Left hindlimb (tissue), 1 donor: ENCODE data around the gene NRG3.

Experiments
- DNase-seq: peaks from one replicate; pipeline ENCODE4 v3.0.0-alpha.2; 2018

The NRG3 gene

DNA sequence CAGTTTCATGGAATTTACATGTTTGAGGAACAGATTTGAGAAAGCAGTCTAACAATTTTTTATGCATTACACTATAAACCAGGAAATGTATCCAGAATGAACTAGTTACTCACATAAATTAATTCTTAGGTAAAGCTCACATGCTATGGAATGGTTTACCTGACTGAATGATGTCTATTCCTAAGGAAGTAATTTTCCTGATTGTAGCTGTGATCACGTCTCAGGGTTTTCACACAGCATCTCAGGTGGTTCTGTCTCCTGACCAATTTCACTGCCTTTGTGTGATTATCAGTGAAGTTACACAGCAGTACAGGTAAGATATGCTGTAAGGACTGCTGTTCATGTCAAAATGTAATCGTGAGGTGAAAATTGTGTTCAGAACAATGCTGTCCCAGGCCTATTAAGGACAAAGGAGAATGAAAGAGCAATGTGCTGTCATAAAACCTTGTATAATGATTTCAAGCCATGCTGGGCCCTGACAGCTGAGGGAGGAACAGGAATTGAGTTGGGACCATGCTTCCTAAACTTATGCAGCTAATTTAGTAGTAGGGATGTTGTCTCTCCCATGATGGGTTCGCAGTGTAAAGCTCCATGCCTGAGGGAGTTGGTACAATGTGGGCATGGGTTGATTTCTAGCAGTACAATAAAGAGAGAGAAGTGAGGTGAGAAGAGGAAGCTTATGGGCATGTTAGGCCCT lies 631.8 kb downstream of the NRG3 start:
- no peak for DNase-seq

DNA sequence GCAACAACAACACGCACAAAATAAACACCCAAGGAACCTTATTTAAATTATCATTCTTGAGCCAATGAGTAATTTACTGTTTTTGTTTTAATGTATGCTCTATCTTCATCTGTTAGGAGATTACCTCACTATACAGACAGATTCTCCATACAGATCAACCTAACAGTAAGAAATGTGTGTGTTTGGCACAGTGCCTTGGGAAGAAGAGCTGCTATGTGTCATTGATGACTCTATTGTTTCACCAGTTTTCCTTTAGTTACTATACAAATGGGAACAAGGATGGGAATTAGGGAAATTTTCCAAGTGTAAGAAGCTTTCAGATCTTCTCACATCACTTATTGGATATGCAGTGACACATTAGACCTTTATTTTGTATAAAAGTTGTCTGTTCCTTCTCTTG lies 640.3 kb downstream of the NRG3 start:
- no peak for DNase-seq

DNA sequence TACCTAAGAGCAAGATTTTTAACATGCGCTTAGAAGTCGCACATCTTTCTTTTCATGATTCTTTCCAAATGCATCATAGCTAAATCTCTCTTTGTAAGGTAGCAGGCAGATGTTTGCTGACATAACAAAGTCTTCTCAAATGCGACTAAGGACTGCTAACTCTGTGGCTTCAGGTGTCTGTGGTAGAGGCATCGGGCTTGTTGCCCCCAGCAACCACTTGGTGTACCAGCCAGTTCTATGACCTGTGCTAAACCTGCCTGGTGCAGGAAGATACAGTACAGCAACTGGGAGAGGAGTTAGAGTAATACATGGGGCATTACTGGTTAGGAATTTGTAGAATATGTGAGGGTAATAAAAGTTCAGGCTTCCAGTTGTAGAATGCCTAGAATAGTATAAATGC lies 654.1 kb downstream of the NRG3 start:
- no peak for DNase-seq

DNA sequence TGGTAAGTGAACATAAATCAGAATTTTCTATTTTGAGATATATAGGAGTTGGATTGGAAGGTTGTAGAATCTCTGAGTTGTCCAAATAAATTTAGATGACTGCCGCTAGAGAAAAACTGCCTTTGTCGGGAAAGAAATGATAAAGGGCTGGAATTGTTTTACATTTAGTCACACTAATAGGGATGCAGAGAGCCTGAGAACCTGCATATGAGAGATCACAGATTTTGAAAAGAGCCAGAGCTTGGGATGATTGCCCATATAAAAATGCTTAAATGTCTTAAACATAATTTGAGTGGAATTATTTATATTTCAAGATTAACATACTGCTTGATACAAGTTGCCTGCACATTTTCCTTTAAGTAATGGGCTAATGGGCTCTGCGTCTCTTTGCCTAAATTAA lies 660.5 kb downstream of the NRG3 start:
- no peak for DNase-seq

DNA sequence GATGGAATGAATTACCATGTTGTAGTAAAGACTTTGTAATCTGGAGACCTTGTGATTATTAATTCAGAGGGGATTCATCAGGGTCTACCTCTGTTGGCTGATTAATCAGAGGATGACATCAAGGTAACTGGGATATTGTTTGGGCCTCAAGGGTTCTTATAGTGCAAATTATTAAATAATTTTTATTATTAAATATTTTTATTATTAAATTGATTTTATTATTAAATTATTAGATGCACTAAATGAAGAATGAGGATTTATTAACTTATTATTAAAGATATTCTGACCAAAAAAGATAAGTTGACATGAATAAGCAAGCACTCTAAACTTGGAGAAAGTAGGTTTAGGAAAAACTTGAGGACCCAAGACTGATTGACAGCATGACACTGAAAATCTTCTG lies 661.7 kb downstream of the NRG3 start:
- DNase-seq = no peak

DNA sequence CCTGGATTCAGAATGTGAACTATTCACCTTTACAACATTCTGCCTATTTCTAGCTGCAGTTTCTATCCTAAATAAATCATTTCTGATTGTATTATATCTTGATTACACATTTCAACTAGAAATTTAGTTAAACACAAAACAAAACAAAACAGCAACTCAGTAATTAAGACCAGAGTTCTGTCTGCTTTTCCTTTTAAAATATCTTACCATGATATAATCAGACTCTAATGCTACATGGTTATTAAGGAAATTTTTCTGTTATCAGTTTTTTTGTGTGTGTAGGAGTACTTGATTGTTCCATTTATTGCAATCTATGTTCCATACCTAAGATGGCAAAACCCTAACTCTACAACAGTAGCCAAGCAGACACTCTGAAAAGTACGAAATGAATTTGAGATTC lies 663.3 kb downstream of the NRG3 start:
- DNase-seq = no peak

DNA sequence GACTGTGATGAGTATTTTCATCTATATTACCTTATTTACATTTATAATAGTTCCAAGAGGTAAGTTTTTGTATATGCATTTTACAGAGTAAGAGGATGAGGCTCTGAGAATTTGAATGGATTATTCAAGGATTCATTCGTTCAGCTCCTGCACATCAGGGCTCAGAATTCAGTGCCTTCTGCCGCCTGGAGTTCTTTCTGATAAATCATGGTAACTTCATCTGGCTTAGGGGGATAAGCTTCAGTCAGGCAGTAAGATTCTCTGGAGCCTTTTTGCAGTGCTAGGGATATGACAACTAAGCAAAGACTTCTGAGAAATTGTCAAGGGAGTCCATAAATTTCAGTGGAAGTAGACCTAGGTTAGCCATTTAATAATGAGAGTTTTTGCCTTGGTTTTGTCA lies 668.6 kb downstream of the NRG3 start:
- no peak for DNase-seq

DNA sequence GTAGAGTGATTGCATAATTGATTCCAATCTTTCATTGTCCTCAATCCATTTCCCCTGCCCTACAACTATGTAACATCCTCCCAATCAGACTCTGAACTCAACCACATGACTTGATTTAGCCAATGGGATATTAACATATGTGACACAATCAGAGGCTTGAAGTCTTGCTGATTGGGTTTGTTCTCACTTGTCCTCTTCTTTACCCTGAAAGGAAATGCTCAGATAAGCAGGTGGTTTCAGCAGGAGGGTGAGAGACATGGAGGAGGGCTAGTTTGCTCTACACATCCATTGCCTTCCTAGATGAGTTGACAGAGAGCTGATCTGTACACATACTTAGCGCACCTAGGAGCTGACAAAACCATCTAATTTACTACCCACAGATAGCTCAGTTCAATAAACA lies 669.4 kb downstream of the NRG3 start:
- no peak for DNase-seq

DNA sequence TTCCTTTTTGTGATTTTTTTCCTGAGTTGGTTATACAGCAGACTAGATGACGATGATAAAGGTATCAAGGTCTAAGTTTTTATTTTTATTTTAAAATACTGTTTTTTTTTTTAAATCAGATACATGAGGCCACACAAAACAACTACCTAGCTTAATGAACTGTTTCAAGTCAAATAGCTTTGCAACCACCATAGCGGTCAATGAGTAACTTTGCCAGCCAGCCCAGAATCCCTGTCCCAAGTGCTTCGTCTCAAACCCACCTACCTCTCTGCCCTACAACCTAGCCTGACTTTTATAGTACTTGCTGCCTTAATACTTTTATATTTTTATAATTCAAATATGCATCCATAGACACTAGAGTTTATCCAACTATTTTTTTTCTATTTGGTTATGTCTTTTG lies 676.5 kb downstream of the NRG3 start:
- DNase-seq = no peak

DNA sequence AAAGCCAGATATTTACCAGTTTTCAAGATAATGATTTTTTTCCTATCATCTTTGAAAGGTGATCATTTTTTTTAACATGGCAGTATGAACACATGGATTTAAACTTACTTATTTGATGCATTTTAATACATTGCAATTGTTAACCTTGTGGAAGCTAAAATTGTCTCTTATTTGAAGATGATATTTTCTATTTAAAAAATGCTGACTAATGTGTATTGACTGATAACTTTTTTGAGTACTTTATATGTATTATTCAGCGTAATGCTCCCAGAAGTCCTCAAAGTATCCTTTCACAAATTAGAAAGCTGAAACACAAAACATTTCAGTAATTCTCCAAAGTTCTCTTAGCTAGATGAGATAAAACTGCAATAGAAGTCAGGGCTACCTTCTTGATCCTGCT lies 677.3 kb downstream of the NRG3 start:
- no peak for DNase-seq

DNA sequence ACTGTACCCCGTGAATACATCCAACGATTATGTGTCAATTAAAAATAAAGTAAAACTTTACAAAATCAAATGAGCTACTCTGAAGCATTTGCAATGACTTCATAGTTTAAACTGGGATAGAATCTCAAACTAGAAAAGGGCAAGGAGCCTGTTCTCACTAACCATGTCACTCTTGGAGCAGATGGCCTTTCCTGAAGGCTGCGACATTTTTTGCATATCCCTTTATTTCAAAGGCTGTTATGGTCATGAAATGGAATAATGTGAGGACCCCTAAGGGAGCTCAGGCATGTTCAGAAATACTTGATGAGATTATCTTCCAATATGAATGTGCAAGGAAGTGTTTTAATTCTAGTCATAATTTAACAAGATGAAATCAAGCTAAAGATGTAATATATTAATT lies 679.4 kb downstream of the NRG3 start:
- DNase-seq = no peak

DNA sequence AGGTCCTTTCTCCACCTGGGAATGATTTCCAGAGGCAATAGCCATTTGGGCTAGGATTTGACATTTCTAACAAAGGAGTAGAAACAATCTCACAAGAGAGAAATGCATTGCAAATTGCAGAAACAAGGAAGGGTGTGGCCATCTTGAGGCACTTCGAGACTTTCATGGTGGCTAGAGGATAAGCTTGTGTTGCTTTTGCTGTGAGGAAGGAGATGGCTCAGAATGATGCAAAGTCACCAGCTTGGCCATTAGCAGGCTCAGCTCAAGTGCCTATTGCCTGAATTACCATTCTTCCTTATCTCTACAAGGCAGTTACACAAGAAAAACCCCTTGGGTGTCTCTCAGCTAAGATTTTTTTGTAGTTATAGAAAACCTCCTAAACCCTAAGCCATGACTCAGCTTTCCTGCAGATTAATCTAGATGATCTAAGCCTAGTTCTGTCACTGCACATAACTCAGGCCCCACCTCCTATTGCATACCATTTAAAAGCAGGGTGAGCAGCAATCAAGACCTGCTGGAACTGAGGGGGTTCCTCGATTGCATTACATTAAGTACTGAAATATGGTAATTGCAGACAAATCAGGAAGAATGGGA lies 683.1 kb downstream of the NRG3 start:
- no peak for DNase-seq

DNA sequence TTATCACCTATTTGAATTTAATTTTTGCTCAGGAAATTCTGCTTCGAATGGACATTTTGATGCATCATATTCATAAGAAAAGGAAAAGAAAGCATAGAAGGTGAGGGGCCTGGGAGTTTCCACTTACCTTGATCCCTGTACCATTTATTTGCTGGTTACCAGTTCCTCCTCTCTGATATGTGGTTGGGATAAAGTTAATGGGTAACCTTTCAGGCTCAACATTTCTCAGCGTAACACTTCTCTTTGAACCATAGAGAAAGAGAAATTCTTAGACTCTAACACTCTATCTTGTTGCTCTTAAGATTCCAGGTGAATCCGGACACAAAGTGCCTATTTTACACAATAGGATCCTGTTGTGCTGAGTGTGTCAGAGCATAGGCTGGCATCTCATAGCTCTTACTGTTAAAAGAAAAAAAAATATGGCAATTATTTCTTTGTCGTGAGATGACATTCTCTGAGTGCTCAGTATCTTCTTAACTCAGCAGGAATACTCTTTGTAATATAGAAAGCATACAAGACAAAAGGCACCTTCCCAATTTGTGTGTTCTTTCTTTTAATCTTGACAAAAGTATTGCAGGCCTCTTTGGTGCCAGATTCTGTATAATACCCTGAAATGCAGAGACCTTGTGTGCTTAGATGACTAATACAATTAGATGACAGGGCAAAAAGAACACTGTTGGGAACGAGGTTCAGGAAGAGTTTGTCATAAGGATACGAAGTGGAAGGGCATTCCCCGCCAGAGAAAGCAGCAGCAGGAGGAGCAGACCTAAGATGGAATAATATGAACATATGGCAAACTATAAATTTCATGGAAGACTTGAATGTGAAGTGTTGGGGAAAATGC lies 689.6 kb downstream of the NRG3 start:
- no peak for DNase-seq

DNA sequence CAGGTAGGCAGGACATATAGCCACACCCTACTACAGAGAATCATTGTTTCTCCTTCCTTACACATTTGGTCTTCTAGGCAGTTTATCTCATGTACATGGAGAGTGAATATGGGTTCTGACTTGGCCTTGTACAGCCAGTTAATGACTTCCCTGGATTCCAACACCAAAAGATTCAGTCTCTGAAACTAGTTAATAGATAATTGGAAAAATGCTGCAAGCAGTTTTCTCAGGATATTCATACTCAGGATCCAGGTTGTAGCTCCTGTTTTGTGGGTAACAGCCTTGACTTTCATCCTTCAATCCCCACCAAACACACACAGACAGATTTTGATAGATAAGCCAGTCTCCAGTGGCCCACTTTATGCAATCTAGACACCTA lies 690.2 kb downstream of the NRG3 start:
- no peak for DNase-seq

DNA sequence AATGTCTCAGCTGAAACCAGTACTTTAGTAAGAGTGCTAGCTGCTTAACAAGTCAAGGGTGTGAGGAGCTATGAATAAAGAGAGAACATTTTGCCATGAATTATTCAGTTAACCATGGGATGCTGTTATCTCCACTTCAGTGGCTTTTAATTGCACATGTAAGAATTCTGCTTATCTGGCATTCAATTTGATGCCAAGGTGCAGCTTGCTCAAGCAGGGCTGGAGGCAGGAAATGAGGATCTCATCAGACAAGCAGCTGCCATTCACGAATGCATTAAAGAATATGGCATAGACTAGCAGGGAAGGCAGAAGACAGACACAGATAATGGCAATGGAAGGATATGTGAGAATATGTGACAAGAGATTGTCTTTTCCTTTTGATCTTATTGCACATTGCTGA lies 697.8 kb downstream of the NRG3 start:
- no peak for DNase-seq

DNA sequence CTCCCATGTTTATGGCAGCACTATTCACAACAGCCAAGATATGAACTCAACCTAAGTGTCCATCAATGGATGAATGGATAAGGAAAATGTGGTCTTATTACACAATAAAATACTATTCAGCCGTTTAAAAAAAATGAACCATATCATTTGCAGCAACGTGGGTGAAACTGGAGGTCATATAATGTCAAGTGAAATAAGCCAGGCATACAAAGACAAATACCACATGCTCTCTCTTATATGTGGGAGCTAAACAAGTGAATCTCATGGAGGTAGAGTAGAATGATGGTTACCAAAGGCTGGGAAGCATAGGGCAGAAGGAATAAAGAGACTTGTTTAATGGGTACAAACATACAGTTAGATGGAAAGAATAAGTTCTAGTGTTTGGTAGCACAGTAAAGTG lies 699.1 kb downstream of the NRG3 start:
- DNase-seq = no peak

DNA sequence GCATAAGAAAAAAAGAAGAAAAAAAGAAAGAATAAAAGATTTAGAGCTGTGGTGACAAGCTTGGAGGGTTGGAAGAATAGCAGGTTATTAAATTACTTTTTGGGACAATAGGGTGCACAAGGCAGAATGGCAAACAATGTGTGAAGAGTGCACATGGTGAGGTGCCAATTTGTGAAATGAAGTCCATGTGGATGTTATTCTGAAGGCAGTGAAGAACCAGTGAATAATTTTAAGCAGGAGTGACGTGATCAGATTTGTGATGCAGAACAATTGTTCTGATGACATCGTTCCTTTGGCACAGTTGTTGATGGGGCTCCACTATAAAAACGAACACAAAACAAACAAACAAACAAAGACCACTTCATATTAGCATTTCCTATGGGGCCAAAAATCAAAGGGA lies 700.3 kb downstream of the NRG3 start:
- DNase-seq = no peak

DNA sequence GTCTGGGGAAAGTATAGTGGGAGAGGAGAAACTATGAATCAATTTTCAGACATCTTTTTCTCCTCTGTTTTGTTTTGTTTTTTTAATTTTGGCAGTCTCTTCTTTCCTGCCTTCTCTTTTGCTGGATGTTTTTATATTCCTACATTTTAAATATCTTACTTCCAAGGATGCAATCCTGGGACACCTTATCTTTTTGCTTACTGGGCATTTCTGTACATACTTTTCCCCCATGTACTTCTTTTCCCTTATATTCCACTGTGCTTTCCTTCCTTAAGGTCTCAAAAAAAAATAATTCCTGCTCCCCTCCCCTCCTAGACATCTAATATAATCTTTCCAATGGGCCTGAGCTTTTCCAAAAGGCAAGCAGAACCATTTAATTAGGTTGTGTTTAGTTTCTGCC lies 701.1 kb downstream of the NRG3 start:
- DNase-seq = no peak

DNA sequence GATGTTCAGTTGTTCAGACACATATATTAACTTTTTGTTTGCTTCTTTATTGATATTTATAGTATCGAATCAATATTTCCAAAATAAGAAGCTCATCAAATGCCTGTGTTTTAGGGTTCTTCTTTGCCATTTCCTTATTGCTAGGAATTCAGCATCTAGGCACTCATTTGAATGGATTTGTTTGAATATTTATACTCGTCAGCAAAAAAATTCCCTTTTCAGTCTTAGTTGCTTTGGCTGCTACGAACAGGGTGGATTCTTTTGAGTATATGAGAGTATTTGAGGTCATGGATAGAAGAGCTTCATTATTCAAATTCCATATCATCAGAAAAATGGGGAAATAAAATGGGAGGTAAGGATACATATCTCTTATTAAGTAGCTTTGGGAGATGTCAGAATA lies 706.9 kb downstream of the NRG3 start:
- no peak for DNase-seq

DNA sequence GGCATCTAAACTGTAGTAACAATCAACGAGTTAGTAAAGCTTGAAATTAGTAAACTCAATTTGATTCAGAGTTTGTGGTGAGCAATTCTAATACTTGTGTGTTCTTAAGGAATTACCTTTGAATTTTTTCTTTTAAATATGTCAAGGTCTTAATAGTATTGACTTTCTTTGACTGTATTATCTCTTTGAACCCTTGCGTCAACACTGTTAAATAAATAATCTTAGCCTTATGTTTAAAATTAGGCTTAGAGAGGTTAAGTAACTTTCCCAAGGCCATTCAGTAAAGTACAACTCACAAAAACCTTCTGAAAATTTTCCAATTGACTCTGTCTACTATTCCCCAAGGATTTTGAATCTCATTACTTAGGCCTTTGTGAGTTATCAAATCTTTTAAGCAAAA lies 716.4 kb downstream of the NRG3 start:
- no peak for DNase-seq

DNA sequence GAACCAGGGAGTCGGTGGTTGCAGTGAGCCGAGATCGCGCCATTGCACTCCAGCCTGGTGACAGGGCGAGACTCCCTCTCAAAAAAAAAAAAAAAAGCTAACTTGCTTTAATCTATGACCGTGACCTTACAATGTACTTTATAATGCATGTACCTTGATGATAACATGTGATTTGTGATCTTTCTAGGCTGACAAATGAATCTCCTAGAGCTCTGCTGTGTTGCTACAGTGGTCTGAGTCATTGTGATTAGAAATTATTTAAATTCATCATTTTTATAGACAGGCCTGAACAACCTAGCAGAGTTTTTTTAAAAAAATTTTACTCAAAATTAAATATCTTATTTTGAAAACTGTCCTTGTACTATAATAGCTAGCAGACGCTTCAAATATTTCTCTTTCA lies 722.8 kb downstream of the NRG3 start:
- DNase-seq = no peak

DNA sequence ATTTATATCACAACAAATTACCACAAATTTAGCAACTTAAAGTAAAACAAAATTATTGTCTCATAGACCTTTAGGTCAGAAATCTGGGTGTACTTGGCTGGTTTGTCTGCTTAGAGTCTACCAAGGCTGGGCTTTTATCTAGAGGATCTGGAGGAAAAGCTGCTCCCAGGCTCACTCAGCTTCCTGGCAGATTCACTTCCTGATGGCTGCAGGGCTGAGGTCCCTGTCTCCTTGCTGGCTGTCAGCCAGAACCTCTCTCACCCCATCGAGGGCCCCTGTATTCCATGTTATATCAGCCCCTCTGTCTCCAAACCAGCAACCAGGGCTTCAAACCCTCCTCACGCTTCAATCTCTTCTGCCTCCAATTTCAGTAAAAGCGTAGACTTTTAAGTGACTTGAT lies 734.9 kb downstream of the NRG3 start:
- no peak for DNase-seq

DNA sequence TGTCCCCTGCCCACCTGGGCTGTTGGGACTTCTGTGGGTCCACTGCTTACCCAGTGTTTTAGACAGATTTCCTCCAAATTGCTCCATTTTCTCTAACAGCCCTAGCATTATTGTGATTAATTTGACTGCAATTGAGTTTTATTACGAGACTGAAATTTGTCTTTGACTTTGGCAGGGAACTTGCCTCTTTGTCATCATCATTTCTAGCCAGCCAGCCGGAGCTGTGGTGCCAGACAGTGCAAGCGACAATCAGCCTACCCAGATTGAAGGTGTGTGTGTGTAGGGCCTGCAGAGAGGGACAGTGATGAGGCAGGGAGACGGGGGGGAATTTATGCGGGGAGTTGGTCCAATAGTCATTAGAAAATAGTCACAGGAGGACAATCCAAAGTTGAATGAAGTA lies 743.0 kb downstream of the NRG3 start:
- no peak for DNase-seq

DNA sequence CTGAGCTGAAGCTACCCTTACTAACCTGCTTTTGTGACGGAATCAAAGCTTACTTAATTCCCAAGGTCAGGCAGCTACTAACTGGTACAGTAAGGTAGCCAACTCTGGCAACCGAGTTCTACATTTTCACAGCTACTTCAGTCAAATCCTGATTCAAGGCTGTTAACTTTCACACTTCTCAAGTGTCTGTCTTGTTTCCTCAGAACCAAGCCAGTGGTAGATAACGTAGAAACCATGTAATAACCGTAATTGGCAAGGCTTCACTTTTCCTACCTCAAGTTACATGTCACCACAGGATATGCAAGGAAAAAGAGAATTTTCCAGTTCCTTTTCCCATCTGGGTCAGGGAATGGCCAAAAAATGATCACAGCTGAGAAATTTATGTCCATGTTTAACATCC lies 746.7 kb downstream of the NRG3 start:
- no peak for DNase-seq
